GM18520 (cell line): ENCODE measurements around the gene DIPK1B.
"Not testable (repeated sequence)": the region's sequence is repeated elsewhere in the genome, so short reads cannot be mapped to it uniquely, and the experiment has no call there.

Experiments used
- ATAC-seq: cut with Tn5 transposase; IDR thresholded peaks from one replicate; pipeline ENCODE4 v1.9.1; 2021; ENCODE audit not compliant: unreplicated experiment

The DIPK1B gene

GRCh38 chr9:136762915-136763648, 50.7 kb downstream of the DIPK1B start:
- no peak for ATAC-seq

- no peak for ATAC-seq
Observed at GRCh38 chr9:136763649-136764035, 51.3 kb downstream of the DIPK1B start.

- no peak for ATAC-seq
Observed at GRCh38 chr9:136764301-136764891, 52.0 kb downstream of the DIPK1B start, which contains the start of gene LCN15. LCN15 (minus strand) TSS chr9:136764518; CDS start chr9:136764488, 30 bp downstream.

- no peak for ATAC-seq
Observed at GRCh38 chr9:136765041-136765440, 52.7 kb downstream of the DIPK1B start.

- peak; percentile 43 for ATAC-seq
Observed at GRCh38 chr9:136765745-136766409, 53.5 kb downstream of the DIPK1B start.

GRCh38 chr9:136766410-136767120, 54.2 kb downstream of the DIPK1B start:
- not testable (repeated sequence) for ATAC-seq

GRCh38 chr9:136769710-136770191, 57.4 kb downstream of the DIPK1B start:
- no peak for ATAC-seq

GRCh38 chr9:136771907-136772415, 59.6 kb downstream of the DIPK1B start:
- no peak for ATAC-seq

GRCh38 chr9:136773386-136774044, 61.1 kb downstream of the DIPK1B start:
- no peak for ATAC-seq
